Stromal cell of bone marrow (primary cell): Measurements from ENCODE around the gene ROBO2.

ENCODE experiments used
- DNase-seq: peaks from one replicate; pipeline ENCODE4 v3.0.0-alpha.2; 2012; ENCODE audit warnings: low read depth

Gene ROBO2

GRCh38 chr3:77682162-77682561 is 642.3 kb downstream of the ROBO2 start:
- DNase-seq: no peak

DNA sequence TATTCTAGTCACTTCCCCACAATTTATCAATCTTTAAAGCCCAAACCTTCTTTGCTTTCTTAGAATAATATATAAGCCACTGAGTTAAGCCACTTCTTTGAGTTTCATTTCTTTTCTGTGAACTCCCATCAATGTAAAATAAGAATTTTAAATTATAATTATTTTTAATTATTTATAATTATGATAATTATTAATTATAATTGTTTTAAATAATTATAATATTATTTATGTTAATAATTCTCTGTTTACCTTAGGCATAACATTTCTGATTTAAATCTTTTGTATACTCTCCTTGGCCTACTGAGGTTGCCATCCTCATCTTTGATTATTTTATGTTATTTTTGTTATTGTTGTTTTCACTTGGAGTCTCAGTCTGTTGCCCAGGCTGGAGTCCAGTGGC is 644.2 kb downstream of the ROBO2 start:
- DNase-seq: no peak

DNA sequence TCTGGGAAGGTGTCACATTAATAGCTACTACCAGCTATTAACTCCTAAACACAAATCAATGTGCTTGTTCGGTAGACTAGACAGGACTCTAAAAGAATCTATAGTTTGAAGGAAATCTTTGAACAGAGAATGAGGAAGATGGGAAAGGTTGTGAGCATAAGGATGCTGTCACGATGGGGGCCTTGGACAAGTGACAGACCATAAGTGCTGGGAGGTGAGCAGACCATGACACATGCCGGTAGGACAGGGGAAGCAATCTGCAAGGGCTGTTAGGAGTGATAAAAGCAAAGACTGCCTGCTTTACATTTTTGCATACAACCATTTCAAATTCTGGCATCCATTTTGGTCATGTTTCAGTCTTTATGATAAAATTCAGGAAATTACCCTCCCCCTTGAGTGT is 645.8 kb downstream of the ROBO2 start:
- DNase-seq: no peak

- no peak for DNase-seq
Observed at GRCh38 chr3:77686560-77686959, 646.7 kb downstream of the ROBO2 start.

DNA sequence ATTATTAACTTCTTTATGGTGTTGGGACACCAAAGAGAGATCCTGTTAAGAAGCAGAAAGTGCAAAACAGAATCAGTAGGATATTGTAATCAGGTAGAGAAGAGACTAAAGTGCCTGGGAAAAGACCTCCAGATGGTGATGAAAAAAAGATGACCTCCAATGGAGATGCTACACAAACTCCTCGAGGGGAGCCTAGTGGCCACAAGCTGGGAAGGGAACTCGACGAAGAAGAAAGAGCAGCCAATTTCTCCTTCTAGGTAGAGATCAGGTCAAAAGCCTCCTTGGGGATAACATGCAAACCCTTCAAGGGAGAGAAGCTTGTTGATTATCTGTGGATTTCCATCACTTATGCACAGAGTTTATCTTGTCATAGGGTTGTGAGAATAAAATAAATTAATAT is 647.6 kb downstream of the ROBO2 start:
- no peak for DNase-seq

DNA sequence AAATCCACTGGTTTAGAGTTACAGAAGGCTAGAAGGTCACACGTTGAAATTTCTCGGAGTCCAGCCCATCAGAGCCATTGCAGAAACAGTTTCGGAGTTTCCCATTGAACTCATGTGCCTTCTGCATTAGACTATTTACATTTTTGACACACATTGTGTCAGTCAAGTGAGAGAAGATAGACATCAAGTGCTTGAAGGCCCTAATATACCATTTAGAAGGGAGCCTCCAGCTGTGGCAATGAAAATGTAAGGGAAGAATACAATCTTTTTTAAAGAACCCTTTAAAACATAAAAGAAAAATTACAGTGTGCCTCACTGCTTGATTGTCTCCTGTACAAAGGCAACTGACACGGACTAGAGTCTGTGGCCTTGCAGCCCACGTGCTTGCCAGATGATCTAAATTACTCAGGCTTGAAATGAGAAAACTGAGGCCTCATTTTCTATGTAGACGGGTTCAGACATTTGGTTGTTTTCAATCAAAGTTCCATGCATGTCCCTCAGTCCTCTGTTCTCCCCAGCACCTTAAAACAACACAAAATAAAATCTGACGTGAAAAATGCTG is 650.5 kb downstream of the ROBO2 start:
- no peak for DNase-seq

- no peak for DNase-seq
Observed at GRCh38 chr3:77693147-77693546, 653.2 kb downstream of the ROBO2 start.

- no peak for DNase-seq
Observed at GRCh38 chr3:77699125-77699691, 659.3 kb downstream of the ROBO2 start.
